Globus pallidus (tissue), 1 donor: ENCODE data around the gene LPP.

Source experiments
- DNase-seq: peaks from one replicate; pipeline ENCODE4 v3.0.0-alpha.2; 2015; ENCODE audit warnings: low spot score

LPP gene

DNA sequence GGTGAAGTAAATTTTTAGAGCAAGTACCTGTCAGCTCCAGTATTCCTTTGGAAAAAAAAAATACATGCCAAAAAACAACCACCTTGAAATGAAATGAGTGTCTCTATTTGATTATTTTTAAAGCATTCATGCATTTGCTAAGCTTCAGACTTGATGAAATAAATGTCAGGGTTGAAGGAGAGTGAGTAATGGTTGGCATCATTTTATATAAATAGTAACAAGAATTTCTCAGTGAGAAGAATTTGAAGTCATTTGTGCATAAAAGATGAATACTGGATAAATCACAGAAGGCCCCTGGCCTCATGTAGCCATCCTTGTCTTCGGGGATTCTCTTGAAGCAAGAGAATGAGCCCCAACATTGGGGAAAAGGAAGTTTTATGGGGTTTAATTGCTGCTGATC, 318.4 kb downstream of the LPP start:
- DNase-seq: no peak

DNA sequence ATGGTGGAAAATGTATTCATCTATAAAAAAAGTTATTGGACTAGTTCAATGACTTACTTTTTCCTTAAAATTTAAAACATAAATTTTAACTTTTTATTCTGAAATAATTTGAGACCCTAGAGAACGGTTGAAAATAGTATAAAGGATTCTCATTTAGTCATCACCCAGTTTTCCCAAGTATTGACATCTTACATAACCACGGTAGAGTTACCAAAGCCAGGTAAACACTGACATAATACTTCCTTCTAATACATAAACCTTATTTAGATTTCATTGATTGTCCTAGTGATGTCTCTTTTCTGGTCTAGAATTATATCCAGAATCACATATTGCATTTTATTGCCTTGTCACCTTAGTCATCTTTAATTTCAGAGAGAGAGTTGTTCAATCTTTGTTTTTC, 319.1 kb downstream of the LPP start:
- no peak for DNase-seq

GRCh38 chr3:188473591-188474288, 319.8 kb downstream of the LPP start:
- no peak for DNase-seq

DNA sequence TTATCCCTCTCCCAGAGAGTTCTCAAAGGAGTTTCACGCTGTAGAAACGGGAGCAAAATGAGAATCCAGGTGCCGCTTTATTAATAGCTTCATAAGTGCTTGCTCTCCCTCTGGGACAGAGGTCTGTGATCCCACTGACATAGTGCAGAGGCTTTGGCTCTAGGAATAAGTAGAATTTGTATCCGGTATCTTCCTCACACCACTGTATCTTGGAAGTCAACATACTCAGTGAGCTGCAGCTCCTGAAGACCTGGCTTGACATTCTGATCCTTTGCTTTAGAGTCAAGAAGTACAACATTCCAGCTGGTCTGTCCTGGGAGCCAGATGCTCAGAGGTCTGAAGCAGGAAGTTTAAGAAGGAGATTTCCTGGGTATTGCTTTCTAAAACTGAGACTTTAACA, 323.0 kb downstream of the LPP start:
- DNase-seq: no peak

- no peak for DNase-seq
Observed at GRCh38 chr3:188480011-188480410, 326.1 kb downstream of the LPP start.

DNA sequence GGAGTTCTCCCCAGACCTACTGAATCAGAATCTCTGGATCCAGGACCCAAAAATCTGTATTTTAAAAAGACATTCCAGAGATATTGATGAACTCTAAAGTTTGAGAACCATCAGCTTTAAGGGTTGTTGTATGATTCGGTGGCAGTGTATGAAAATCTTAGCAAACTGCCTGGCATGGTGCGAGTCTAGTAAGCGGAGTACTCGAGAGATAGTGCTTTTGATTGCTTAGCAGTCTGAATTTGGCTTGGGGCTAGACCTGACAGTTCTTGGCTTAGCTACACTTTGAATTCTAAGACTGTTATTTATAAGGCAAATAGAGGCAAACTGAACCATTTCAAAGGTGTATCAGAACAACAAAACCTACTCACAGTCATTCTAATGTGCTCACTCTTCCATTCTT, 329.0 kb downstream of the LPP start:
- DNase-seq: no peak

DNA sequence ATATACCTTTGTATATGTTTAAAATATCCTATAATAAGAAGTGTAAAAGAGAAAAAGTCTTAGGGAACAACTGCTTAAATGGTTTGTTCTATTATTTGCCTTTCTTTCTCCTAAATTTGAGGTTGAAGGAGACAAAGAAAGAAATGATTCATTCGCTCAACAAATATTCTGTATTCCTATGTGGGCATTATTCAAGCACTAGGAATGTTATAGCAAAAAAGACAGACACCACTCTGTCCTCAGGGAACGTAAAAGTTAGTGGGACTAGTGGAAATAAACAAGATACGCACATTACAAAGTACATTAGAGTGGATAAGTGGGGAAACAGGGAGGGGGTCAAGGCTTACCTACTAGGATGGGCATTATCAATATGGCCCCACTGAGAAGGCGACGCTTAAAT, 332.2 kb downstream of the LPP start:
- DNase-seq: no peak

- DNase-seq: no peak
Observed at GRCh38 chr3:188486952-188487351, 333.0 kb downstream of the LPP start.

- no peak for DNase-seq
Observed at GRCh38 chr3:188487652-188488051, 333.7 kb downstream of the LPP start.

DNA sequence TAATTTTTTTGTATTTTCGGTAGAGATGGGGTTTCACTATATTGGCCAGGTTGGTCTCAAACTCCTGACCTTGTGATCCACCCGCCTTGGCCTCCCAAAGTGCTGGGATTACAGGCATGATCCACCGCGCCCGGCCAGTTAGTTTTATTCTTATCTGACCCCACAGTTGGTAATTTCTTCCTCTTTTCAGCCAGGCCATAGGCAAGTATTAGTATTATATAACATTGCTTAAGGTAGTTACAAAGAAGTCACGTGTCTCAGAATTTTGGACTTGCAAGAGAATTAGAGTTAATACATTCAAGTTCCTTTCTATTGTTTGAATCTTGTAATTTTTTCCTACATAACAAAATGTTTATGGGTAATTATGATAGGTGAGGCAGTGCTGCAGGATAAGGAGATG, 334.8 kb downstream of the LPP start:
- DNase-seq: no peak

- DNase-seq: no peak
Observed at GRCh38 chr3:188489639-188490405, 335.9 kb downstream of the LPP start.

GRCh38 chr3:188490416-188490815, 336.5 kb downstream of the LPP start:
- DNase-seq: no peak

- DNase-seq: no peak
Observed at GRCh38 chr3:188491276-188491687, 337.3 kb downstream of the LPP start.

DNA sequence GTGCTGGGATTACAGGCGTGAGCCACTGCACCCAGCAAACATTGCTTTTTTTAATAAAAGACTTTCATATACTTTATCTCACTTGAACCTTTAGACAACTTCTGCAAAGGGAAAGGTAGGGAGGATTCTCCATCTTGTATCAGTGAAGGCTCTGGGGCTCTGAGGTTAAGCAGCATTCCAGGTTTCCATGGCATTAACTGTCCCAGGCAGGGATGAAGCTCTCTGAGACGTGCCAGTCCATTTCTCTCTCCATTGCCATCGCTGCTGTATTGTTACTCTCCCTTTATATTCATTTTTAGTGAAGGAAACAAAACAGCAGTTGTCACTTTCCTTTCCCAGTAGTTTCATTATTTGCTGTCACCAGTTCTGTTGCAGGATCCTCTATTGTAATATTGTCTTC, 342.4 kb downstream of the LPP start:
- no peak for DNase-seq

- DNase-seq: no peak
Observed at GRCh38 chr3:188497021-188497420, 343.1 kb downstream of the LPP start.

DNA sequence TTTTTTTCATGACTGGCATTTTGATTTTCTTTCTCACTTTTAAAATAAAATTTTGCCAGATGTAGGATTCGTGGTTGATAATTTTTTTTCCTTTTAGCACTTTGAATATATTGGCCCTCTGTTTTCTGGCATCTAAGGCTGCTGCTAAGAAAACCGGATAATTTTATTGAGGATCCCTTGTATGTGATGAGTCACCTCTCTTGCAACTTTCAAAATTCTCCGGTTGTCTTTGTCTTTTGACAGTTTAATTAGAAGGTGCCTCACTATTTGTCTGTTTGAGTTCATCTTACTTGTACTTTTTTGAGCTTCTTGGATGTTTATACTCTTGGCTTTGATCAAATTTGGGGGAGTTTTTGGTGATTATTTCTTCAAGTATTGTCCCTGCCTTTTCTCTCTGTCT, 349.7 kb downstream of the LPP start:
- no peak for DNase-seq

- no peak for DNase-seq
Observed at GRCh38 chr3:188505151-188505550, 351.2 kb downstream of the LPP start.

DNA sequence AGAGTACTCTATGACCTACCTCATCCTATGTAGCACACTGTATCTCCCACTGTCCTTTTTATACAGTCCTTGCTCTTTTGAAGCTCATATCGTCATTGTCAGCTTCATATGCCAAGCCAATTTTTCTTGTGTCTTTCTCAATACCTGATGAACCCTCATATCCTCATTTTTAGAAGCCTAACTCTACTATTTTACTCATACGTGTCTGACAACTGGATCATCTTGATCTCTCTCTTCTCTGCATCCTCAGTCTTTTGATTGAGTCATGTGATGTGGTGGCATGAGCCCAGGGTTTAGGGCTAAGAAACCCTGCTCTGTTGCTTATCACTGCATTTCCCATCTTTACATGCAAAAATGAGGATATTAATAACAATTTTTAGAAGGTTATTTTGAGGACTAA, 352.0 kb downstream of the LPP start:
- no peak for DNase-seq

GRCh38 chr3:188506446-188506845, 352.5 kb downstream of the LPP start:
- no peak for DNase-seq

DNA sequence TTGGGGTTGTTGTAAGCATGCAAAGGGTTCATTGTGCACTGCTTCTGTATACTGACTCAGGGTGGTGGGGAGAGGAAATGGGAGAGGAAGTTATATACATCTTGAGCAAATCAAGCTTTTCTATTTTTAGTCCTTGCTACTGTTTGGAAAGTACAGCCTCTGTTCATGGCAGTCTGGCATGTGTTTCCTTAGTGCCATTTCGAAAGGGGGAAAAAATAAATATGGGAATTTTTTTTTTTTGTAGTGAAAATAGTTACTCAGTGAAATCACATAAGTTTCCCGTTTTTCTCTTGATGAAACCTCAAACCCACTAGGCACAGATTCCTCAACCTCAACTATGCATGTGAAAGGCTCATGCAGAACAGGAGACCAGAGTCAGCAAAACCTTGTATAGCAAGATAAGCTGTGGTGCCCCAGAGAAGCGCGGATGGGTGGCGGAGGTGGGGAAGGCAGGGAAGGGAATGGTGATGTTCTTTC, 353.3 kb downstream of the LPP start:
- peak; percentile 65 for DNase-seq

- no peak for DNase-seq
Observed at GRCh38 chr3:188508454-188508853, 354.5 kb downstream of the LPP start.

DNA sequence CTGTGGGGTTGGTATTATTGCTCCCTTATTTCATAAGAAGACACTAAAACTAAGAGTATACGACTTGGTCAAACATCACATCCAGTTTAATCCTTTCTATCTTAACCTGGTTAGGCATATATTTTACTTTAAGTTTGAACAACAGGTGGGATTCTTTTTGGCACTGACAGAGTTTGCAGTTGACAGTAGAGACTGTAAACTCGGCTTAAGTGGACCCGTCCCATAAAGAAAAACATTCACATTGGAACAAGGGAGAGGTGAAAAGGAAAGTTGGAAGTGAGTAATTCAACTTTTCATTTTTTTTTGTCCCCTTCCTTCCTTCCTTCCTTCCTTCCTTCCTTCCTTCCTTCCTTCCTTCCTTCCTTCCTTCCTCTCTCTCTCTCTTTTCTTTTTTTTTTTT, 355.4 kb downstream of the LPP start:
- DNase-seq: no peak

DNA sequence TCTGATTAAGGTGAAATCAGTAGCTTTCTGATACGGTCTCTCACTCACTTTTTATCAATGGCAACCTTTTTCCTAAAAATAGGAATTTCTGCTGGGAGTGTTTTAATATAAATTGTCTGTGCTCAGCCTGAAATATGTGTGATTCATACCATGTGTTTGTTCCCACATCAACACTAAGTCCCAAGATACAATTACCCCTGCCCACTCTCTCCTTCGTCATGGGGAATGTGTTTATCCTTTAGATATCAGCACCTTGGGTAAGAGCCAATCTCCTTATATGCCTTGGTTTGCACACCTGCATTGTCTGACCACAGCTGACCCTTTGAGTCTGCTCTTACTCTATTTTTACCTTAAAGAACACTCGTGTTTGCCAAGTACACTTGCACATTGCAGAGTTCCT, 356.4 kb downstream of the LPP start:
- DNase-seq: no peak
